Fibroblast of pulmonary artery (primary cell): ENCODE data around the gene KCNIP4.

Source experiments
- DNase-seq: peaks from one replicate; pipeline ENCODE4 v3.0.0-alpha.2; 2010; ENCODE audit warnings: low read depth
- H3K4me3 ChIP-seq: replicated peaks from 2 replicates; pipeline ENCODE4 v1.5.1; 2011; ENCODE audit warnings: low read depth, mild to moderate bottlenecking, control low read depth, low read length, moderate library complexity
- CTCF ChIP-seq: IDR thresholded peaks from 2 replicates; pipeline ENCODE4 v1.5.1; 2011; ENCODE audit warnings: mild to moderate bottlenecking, control low read depth, low read length, inconsistent platforms; ENCODE audit errors: missing control alignments

KCNIP4 gene

GRCh38 chr4:21716531-21716930, 232.0 kb downstream of the KCNIP4 start:
- H3K4me3 ChIP-seq: no peak overlapping the region
- no peak for DNase-seq
- no peak for TF ChIP-seq CTCF

GRCh38 chr4:21710179-21710835, 238.3 kb downstream of the KCNIP4 start:
- DNase-seq: no peak
- no peak for TF ChIP-seq CTCF
- H3K4me3 ChIP-seq: no peak overlapping the region

GRCh38 chr4:21709761-21710160, 238.8 kb downstream of the KCNIP4 start:
- DNase-seq: no peak
- TF ChIP-seq CTCF: no peak
- no peak overlapping the region for H3K4me3 ChIP-seq

GRCh38 chr4:21709031-21709430, 239.5 kb downstream of the KCNIP4 start:
- TF ChIP-seq CTCF: no peak
- H3K4me3 ChIP-seq: no peak overlapping the region
- DNase-seq: no peak

GRCh38 chr4:21699446-21699845, 249.1 kb downstream of the KCNIP4 start:
- H3K4me3 ChIP-seq: no peak overlapping the region
- DNase-seq: no peak
- no peak for TF ChIP-seq CTCF

- H3K4me3 ChIP-seq: no peak overlapping the region
- TF ChIP-seq CTCF: no peak
- no peak for DNase-seq
These were observed 251.0 kb downstream of the KCNIP4 start for GRCh38 chr4:21697583-21697982.

GRCh38 chr4:21695141-21695540, 253.4 kb downstream of the KCNIP4 start:
- no peak for TF ChIP-seq CTCF
- no peak for DNase-seq

More at GRCh38 chr4:21695141-21695540, 253.4 kb downstream of the KCNIP4 start:
- H3K4me3 ChIP-seq: no peak overlapping the region
